Smooth muscle cell (in vitro differentiated cells): Measurements from ENCODE around the gene HMCN1. TPM values are rescaled to one million over a fixed set of nuclear protein-coding genes. Genes with fewer than 3 reads are reported as not detected.

ENCODE experiments used
- DNase-seq: peaks from one replicate; lab custom pipeline; 2025; ENCODE audit not compliant: unreplicated experiment; lab: John Stamatoyannopoulos, UW
- H2AFZ ChIP-seq: fragments of 200-600 bp; sonication (generic); 2 replicates; pipeline ENCODE4 v1.6.0; 2016; ENCODE audit warnings: antibody characterized with exemption, low read depth, mild to moderate bottlenecking
- H3F3A ChIP-seq: fragments of 200-600 bp; sonication (generic); 2 replicates; pipeline ENCODE4 v1.6.0; 2017; ENCODE audit warnings: antibody characterized with exemption, low read depth
- H3K27ac ChIP-seq: fragments of 200-600 bp; sonication (generic); 2 replicates; pipeline ENCODE4 v1.5.1; 2016; ENCODE audit warnings: low read depth, mild to moderate bottlenecking
- H3K27me3 ChIP-seq: fragments of 200-600 bp; sonication (generic); 2 replicates; pipeline ENCODE4 v1.6.1; 2016; ENCODE audit warnings: low read depth, mild to moderate bottlenecking
- H3K36me3 ChIP-seq: fragments of 200-600 bp; sonication (generic); 2 replicates; pipeline ENCODE4 v1.5.1; 2016; ENCODE audit warnings: low read depth
- H3K4me1 ChIP-seq: fragments of 200-600 bp; sonication (generic); 2 replicates; pipeline ENCODE4 v1.5.1; 2016; ENCODE audit warnings: low read depth
- H3K4me2 ChIP-seq: fragments of 200-600 bp; sonication (generic); 2 replicates; pipeline ENCODE4 v1.6.0; 2016; ENCODE audit warnings: mild to moderate bottlenecking
- H3K4me3 ChIP-seq: fragments of 200-600 bp; sonication (generic); 2 replicates; pipeline ENCODE4 v1.5.1; 2016; ENCODE audit warnings: mild to moderate bottlenecking
- H3K79me2 ChIP-seq: fragments of 200-600 bp; sonication (generic); 2 replicates; pipeline ENCODE4 v1.6.0; 2016; ENCODE audit warnings: low read depth, mild to moderate bottlenecking
- H3K9ac ChIP-seq: fragments of 200-600 bp; sonication (generic); 2 replicates; pipeline ENCODE4 v1.6.0; 2016; ENCODE audit warnings: low read depth
- H3K9me3 ChIP-seq: fragments of 200-600 bp; sonication (generic); replicated peaks from 2 replicates; pipeline ENCODE4 v1.5.1; 2016; ENCODE audit warnings: low read depth
- H4K20me1 ChIP-seq: fragments of 200-600 bp; sonication (generic); 2 replicates; pipeline ENCODE4 v1.6.0; 2016; ENCODE audit warnings: low read depth
- WGBS: methylation state at CpG from one replicate; pipeline ENCODE4 v1.1.7; 2016; ENCODE audit warnings: low lambda C conversion rate; 5-methylcytosine and 5-hydroxymethylcytosine counted together
- polyA plus RNA-seq: library from polyadenylated mRNA; unstranded; fragments of >200 nt; fragmentation: Nextera tagmentation; extraction: Ambion mirVana; gene quantifications from 2 replicates; pipeline ENCODE4 v1.2.1, GENCODE V29; 2016
- total RNA-seq: library from RNA; depleted of rRNA; stranded (reverse); fragments of >200 nt; gene quantifications from 2 replicates; pipeline ENCODE4 v1.2.3, GENCODE V29; 2014
- TF ChIP-seq, protein P1 (sequence below): fragments of 200-600 bp; sonication (generic); IDR thresholded peaks from 2 replicates; pipeline ENCODE4 v1.5.1; 2017; ENCODE audit warnings: borderline replicate concordance, mild to moderate bottlenecking, antibody characterized with exemption; ENCODE audit not compliant: insufficient read depth, poor library complexity, severe bottlenecking

Gene HMCN1
- total and polyA plus RNA-seq, 2 experiments from 2014 or later: 18.9 to 118 TPM

- DNase-seq: no peak
- no peaks in the 10 kb centered on the region for H3K4me1 ChIP-seq
- H3K4me2 ChIP-seq: no peak overlapping the region
- H3K9me3 ChIP-seq: no peaks in the 10 kb centered on the region
- no peak overlapping the region for H3K9ac ChIP-seq
- H3K4me3 ChIP-seq: no peak overlapping the region
- no peaks in the 10 kb centered on the region for H3K27me3 ChIP-seq
- no peak overlapping the region for H2AFZ ChIP-seq
- H3F3A ChIP-seq: no peaks in the 10 kb centered on the region
- H3K79me2 ChIP-seq: no peaks in the 10 kb centered on the region
- peaks cover 13% of the 10 kb centered on the region for H3K36me3 ChIP-seq
- no peaks in the 10 kb centered on the region for H4K20me1 ChIP-seq
- TF ChIP-seq, protein P1, sequence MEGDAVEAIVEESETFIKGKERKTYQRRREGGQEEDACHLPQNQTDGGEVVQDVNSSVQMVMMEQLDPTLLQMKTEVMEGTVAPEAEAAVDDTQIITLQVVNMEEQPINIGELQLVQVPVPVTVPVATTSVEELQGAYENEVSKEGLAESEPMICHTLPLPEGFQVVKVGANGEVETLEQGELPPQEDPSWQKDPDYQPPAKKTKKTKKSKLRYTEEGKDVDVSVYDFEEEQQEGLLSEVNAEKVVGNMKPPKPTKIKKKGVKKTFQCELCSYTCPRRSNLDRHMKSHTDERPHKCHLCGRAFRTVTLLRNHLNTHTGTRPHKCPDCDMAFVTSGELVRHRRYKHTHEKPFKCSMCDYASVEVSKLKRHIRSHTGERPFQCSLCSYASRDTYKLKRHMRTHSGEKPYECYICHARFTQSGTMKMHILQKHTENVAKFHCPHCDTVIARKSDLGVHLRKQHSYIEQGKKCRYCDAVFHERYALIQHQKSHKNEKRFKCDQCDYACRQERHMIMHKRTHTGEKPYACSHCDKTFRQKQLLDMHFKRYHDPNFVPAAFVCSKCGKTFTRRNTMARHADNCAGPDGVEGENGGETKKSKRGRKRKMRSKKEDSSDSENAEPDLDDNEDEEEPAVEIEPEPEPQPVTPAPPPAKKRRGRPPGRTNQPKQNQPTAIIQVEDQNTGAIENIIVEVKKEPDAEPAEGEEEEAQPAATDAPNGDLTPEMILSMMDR: no peak
- H3K27ac ChIP-seq: no peak overlapping the region
These were observed 409.3 kb downstream of the HMCN1 start for GRCh38 chr1:186143481-186143880.

DNA sequence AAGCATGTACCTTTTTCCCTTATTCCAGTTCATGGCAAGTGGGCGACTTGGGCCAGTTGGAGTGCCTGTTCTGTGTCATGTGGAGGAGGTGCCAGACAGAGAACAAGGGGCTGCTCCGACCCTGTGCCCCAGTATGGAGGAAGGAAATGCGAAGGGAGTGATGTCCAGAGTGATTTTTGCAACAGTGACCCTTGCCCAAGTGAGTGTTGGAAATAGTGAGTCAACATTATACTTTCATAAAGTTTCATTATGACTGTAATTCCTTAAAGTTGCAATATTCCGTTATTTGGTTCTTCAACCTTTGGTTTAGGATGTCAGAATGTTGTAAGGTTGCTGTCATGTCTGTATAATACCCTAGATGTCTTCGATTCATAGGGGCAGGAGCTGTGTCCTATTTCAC lies 410.3 kb downstream of the HMCN1 start:
- DNase-seq: no peak
- Histone ChIP-seq H3K4me3 (no peak overlapping the region), H3K79me2 (no peaks in the 10 kb centered on the region), H3K4me2 (no peak overlapping the region), H3K27ac (no peak overlapping the region), H3K36me3 (peaks cover 13% of the 10 kb centered on the region), H3K4me1 (no peaks in the 10 kb centered on the region), H3K9ac (no peak overlapping the region), H3K27me3 (no peaks in the 10 kb centered on the region), H2AFZ (no peak overlapping the region), H4K20me1 (no peaks in the 10 kb centered on the region), H3F3A (no peaks in the 10 kb centered on the region), H3K9me3 (no peaks in the 10 kb centered on the region)
- TF ChIP-seq, protein P1: no peak
- 97% methylated on average over 5 of the region's 5 CpGs for WGBS

DNA sequence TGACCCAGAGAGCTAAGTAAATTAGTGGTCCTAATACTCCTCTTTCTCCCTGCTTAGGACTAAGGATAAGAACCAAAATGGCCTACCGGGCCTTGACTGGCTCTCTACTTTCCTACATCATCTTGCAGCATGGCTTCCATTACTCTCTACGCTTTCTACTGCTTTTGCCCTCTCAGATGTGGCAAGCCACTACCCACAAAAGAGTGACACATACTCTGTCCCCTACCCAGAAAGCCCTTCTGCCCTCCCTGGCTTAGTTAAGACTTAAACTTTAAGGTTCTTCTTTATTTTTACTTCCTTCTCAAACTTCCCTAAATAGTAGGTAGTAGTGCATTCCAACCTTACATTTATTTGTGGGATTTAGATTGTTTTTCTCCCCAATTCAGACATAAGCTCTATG lies 412.8 kb downstream of the HMCN1 start:
- no peak overlapping the region for H3K9ac ChIP-seq
- no peak overlapping the region for H2AFZ ChIP-seq
- no peaks in the 10 kb centered on the region for H3F3A ChIP-seq
- H3K4me3 ChIP-seq: no peak overlapping the region
- peaks cover 8% of the 10 kb centered on the region for H3K4me1 ChIP-seq
- TF ChIP-seq, protein P1: no peak
- no peak overlapping the region for H3K4me2 ChIP-seq
- H3K9me3 ChIP-seq: no peaks in the 10 kb centered on the region
- no peak overlapping the region for H3K27ac ChIP-seq
- H4K20me1 ChIP-seq: no peaks in the 10 kb centered on the region
- no peaks in the 10 kb centered on the region for H3K27me3 ChIP-seq
- DNase-seq: no peak
- peaks cover 20% of the 10 kb centered on the region for H3K36me3 ChIP-seq
- 95% methylated on average over 2 of the region's 2 CpGs for WGBS
- H3K79me2 ChIP-seq: no peaks in the 10 kb centered on the region

- Histone ChIP-seq H3K4me2 (no peak overlapping the region), H3K4me3 (no peak overlapping the region), H3K27ac (no peak overlapping the region), H3K79me2 (no peaks in the 10 kb centered on the region), H4K20me1 (no peaks in the 10 kb centered on the region), H3K9ac (no peak overlapping the region), H3K4me1 (peaks cover 13% of the 10 kb centered on the region), H2AFZ (no peak overlapping the region), H3K36me3 (peaks cover 20% of the 10 kb centered on the region), H3K27me3 (no peaks in the 10 kb centered on the region), H3F3A (no peaks in the 10 kb centered on the region), H3K9me3 (no peaks in the 10 kb centered on the region)
- no peak for DNase-seq
- WGBS: 96% methylated on average over 2 of the region's 2 CpGs
- TF ChIP-seq, protein P1: no peak
These were observed 415.4 kb downstream of the HMCN1 start for GRCh38 chr1:186149591-186149990.
